C1 segment of cervical spinal cord (tissue), 14 donors: Measurements from ENCODE around the gene PRR23B.

Experiments used
- DNase-seq, 14 donors: peaks; one replicate each; lab custom pipeline; 2025; lab: John Stamatoyannopoulos, UW

PRR23B gene

GRCh38 chr3:138974462-138974861 lies 46.3 kb downstream of the PRR23B start:
- DNase-seq = no peak

GRCh38 chr3:138972941-138973340 lies 47.8 kb downstream of the PRR23B start:
- DNase-seq = no peak

DNA sequence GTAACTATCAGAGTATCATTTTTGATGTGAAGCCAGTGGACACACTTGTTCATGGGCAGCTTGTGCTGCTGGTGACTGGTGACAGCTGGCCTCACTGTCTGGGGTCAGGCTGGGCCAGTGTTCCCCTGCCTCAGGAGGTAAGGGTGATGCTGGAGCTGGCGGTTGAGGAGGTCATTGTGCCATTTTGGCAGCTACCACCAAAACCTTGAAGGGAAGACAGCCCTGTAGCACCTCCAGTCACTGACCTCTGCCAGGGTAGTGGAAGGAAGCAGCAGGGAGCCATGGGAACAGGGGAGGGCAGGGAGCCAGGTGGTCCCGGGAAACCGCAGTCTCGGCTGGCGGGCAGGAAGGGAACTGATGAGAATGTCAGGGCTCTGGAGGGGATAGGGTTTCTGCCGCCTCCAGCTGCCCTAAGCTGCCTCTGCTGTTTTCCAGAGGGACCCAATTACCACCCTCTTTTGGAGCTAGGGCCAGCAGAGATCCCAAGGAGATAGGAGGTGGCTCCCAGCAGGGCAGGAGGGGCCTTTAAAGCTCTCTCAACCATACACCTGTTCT lies 48.9 kb downstream of the PRR23B start:
- DNase-seq = no peak
